SH-SY5Y (cell line): Measurements from ENCODE around the gene PRKCB.

Source experiments
- GATA2 ChIP-seq: IDR thresholded peaks from 2 replicates; pipeline ENCODE4 v1.6.1; 2011; ENCODE audit warnings: mild to moderate bottlenecking, low read depth, low read length
- GATA3 ChIP-seq: IDR thresholded peaks from 2 replicates; pipeline ENCODE4 v1.6.1; 2011; ENCODE audit warnings: low read depth, mild to moderate bottlenecking, low read length, moderate library complexity

DNA sequence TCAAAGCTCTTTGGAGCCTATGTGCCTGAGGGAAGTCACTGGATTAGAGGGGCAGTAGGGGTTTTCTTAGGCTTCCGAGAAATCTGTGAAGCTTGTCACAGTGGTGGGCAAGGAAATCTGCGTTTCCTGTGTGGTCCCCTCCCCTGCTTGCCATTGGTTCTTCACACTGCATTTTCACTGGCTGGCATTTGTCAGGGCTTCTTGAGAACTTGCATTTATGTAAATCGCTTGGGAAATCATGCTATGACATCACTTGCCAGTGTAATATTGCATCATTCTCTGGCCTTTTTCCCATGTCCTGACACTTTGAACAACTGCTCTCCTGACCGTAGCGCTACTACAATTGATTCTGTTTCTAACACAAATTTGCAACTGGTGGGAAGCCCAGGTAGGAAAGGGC, 422.2 kb downstream of the PRKCB start:
- TF ChIP-seq GATA3 (no peak), GATA2 (no peak)
